ENCODE data around the gene ASPDH. TPM values are rescaled to one million over a fixed set of nuclear protein-coding genes. Genes with fewer than 3 reads are reported as not detected.

ASPDH gene
- total RNA-seq, 4 donors from 2014 or later = not detected

DNA sequence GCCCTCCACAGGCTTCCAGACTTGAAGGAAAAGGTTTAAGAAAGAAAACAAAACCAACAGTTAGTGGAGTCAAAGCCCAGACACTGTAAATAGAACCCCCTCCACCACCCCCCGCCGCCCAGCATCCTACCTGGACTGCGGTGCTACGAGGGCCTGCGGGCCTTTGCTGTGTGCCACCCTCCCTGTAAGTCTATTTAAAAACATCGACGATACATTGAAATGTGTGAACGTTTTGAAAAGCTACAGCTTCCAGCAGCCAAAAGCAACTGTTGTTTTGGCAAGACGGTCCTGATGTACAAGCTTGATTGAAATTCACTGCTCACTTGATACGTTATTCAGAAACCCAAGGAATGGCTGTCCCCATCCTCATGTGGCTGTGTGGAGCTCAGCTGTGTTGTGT is 30.8 kb downstream of the ASPDH start:
- intact Hi-C loops (cut with DNase I; ENCODE audit: low total_unique reads) = no loop called here
- Histone ChIP-seq H3K36me3 (peaks cover 0 to 37% (median 15%) of the 10 kb centered on the region in 4 donors), H3K27ac (no peak overlapping the region), H3K4me3 (no peak overlapping the region), H3K27me3 (peaks cover 13% of the 10 kb centered on the region), H3K9me3 (no peaks in the 10 kb centered on the region), H3K4me1 (peaks cover 0 to 5% (median under 1%) of the 10 kb centered on the region in 4 donors)
- TF ChIP-seq POLR2AphosphoS5 (IDR thresholded peaks at IDR 0.05) (no peak), EP300 (IDR thresholded peaks at IDR 0.05; ENCODE audit: low read depth) (no peak), POLR2A (IDR thresholded peaks at IDR 0.05) (no peak)
- TF ChIP-seq, protein P1, sequence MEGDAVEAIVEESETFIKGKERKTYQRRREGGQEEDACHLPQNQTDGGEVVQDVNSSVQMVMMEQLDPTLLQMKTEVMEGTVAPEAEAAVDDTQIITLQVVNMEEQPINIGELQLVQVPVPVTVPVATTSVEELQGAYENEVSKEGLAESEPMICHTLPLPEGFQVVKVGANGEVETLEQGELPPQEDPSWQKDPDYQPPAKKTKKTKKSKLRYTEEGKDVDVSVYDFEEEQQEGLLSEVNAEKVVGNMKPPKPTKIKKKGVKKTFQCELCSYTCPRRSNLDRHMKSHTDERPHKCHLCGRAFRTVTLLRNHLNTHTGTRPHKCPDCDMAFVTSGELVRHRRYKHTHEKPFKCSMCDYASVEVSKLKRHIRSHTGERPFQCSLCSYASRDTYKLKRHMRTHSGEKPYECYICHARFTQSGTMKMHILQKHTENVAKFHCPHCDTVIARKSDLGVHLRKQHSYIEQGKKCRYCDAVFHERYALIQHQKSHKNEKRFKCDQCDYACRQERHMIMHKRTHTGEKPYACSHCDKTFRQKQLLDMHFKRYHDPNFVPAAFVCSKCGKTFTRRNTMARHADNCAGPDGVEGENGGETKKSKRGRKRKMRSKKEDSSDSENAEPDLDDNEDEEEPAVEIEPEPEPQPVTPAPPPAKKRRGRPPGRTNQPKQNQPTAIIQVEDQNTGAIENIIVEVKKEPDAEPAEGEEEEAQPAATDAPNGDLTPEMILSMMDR (IDR thresholded peaks at IDR 0.05) = no peak
- no peak for DNase-seq
- in situ Hi-C loops (cut with MboI; ENCODE audit: low pct_ligation_motif_present in 1 of 4, low pct_unique_long_range_greater_than_20kb in 1 of 4, low sequenced_read_pairs in 3 of 4) = no loop called here
- WGBS, 2 donors (ENCODE audit: low coverage in 1 of 2) = 90 to 99% methylated on average over 9 to 10 of the region's 10 CpGs

DNA sequence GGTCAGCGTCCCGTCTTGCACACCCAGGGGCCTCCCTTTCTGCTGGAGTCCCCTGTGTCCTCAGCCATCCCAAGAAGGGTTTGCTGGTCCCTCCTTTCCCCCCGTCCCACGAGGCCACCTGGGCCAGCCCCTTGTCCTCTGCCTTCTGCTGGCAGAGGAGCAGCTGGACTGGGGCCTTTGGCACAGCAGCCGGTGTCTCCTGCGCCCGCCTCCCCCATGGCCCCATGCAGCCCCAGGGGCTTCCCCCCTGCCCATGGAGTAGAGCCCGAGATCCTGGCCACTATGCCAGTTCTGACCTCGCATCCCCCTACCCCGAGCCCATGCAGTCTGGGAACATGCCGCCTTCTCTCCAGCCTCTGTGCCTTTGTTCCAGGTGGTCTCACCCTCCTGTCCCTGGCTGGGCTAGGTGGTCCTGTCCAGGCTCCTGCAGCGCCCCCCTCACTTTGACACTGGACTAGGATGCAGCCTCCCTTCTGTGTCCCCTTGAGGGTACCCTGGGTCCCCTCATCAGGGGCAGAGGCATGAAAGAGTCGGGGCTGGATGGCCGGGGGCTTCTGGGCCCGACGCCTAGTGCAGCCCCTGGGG is 31.4 kb downstream of the ASPDH start:
- peaks cover 0 to 37% (median 15%) of the 10 kb centered on the region in 4 donors for H3K36me3 ChIP-seq

DNA sequence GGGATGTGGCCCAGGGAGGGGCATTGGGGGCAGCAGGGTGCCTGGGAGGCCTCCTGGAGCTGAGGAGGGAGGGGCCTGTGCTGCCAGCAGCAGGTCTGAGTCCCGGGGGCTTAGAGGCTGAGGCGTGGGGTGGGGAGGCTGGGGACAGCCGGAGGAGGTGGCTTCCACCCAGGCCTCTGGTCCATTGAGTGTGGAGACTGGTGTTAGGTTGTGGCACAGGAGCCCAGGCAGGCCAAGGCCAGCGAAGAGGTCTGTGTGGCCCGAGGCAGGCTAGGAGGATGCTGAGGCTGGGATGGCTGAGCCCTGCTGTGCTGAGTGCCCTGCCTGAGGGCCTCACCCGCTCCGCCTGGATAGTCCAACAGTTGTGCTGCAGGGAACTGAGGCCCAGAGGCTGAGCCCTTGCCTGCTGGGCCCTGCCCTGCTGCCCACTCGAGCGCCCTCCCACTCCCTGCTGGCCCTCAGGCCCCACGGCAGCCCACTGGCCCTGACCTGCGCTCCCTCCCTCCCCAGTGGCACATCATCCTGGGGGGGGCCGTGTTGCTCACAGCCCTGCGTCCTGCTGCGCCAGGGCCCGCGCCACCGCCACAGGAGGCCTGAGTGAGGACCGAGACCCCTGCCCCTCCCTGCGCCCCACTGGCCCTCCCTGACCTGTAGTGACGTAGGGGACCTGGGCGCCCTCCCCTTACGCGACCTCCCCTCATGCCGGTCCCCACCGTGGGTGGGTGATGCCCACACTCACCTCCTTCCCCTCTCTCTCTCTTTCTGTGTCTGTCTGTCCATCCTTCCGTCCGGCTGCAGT is 32.2 kb downstream of the ASPDH start:
- intact Hi-C loops (cut with DNase I; ENCODE audit: low total_unique reads) = no loop called here
- Histone ChIP-seq H3K4me1 (peaks cover 6 to 16% (median 10%) of the 10 kb centered on the region in 4 donors), H3K27ac (no peak overlapping the region), H3K36me3 (peaks cover 0 to 37% (median 15%) of the 10 kb centered on the region in 4 donors), H3K27me3 (no peaks in the 10 kb centered on the region), H3K4me3 (no peak overlapping the region), H3K9me3 (no peaks in the 10 kb centered on the region)
- in situ Hi-C loops (cut with MboI; ENCODE audit: low pct_ligation_motif_present in 1 of 4, low pct_unique_long_range_greater_than_20kb in 1 of 4, low sequenced_read_pairs in 3 of 4) = no loop called here
- TF ChIP-seq POLR2AphosphoS5 (IDR thresholded peaks at IDR 0.05) = no peak
- TF ChIP-seq POLR2A (IDR thresholded peaks at IDR 0.05) = no peak
- TF ChIP-seq, protein P1 (IDR thresholded peaks at IDR 0.05) = no peak
- no peak for TF ChIP-seq EP300 (IDR thresholded peaks at IDR 0.05; ENCODE audit: low read depth)
- no peak for DNase-seq
- WGBS, 2 donors (ENCODE audit: low coverage in 1 of 2) = 60 to 91% methylated on average over 1 to 20 of the region's 27 CpGs

More for the DNA sequence above, 31.4 kb downstream of the ASPDH start:
- Histone ChIP-seq H3K4me3 (no peak overlapping the region), H3K9me3 (no peaks in the 10 kb centered on the region), H3K4me1 (peaks cover under 1 to 10% (median 5%) of the 10 kb centered on the region in 4 donors), H3K27ac (no peak overlapping the region), H3K27me3 (peaks cover 7% of the 10 kb centered on the region)
- 76% methylated on average over 10 of the region's 16 CpGs; no CpG with 5 or more reads in 1 of the 2 donors for WGBS, 2 donors (ENCODE audit: low coverage in 1 of 2)
- intact Hi-C loops (cut with DNase I; ENCODE audit: low total_unique reads) (no loop called here), in situ Hi-C loops (cut with MboI; ENCODE audit: low pct_ligation_motif_present in 1 of 4, low pct_unique_long_range_greater_than_20kb in 1 of 4, low sequenced_read_pairs in 3 of 4) (no loop called here)
- DNase-seq = no peak
- TF ChIP-seq POLR2AphosphoS5 (IDR thresholded peaks at IDR 0.05) (no peak), POLR2A (IDR thresholded peaks at IDR 0.05) (no peak), EP300 (IDR thresholded peaks at IDR 0.05; ENCODE audit: low read depth) (no peak)
- TF ChIP-seq, protein P1 (IDR thresholded peaks at IDR 0.05) = no peak

DNA sequence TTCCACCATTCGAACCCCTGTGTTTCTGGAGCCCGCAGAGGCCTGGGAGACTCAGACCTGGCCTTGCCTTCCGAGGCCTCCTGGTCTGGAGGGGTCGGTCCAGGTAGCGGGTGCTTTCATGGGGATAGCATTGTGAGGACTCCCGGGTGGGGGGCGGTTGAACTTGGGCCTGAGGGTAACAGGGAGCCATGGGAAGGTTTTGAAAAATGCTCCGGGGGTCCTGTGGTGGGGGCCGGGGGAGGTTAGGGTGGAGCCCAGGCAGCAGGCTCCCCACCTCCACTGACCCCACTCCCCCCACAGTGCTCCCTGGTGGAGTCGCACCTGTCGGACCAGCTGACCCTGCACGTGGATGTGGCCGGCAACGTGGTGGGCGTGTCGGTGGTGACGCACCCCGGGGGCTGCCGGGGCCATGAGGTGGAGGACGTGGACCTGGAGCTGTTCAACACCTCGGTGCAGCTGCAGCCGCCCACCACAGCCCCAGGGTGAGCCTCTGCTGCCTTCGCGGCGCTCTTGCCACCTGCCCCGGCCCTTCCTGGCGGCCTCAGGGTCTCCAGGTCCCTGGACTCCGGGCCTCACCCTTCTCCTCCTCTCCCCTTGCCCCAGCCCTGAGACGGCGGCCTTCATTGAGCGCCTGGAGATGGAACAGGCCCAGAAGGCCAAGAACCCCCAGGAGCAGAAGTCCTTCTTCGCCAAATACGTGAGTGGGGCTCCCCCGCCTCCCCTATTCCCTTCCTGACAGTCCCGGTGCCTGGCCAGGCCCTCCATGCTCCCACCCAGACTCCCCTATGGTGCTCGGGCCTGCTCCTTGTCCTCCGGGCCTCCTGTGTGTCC is 33.2 kb downstream of the ASPDH start:
- intact Hi-C loops (cut with DNase I; ENCODE audit: low total_unique reads) = no loop called here
- TF ChIP-seq POLR2A (IDR thresholded peaks at IDR 0.05) = no peak
- TF ChIP-seq, protein P1 (IDR thresholded peaks at IDR 0.05) = no peak
- TF ChIP-seq EP300 (IDR thresholded peaks at IDR 0.05; ENCODE audit: low read depth) = no peak
- TF ChIP-seq POLR2AphosphoS5 (IDR thresholded peaks at IDR 0.05) = no peak
- H3K36me3 ChIP-seq = peaks cover 0 to 37% (median 15%) of the 10 kb centered on the region in 4 donors
- no peak overlapping the region for H3K4me3 ChIP-seq
- peaks cover 6 to 16% (median 10%) of the 10 kb centered on the region in 4 donors for H3K4me1 ChIP-seq
- in situ Hi-C loops (cut with MboI; ENCODE audit: low pct_ligation_motif_present in 1 of 4, low pct_unique_long_range_greater_than_20kb in 1 of 4, low sequenced_read_pairs in 3 of 4) = no loop called here
- no peaks in the 10 kb centered on the region for H3K9me3 ChIP-seq
- no peaks in the 10 kb centered on the region for H3K27me3 ChIP-seq
- H3K27ac ChIP-seq = no peak overlapping the region
- DNase-seq = no peak
- WGBS, 2 donors (ENCODE audit: low coverage in 1 of 2) = 92% methylated on average over 37 of the region's 37 CpGs; no CpG with 5 or more reads in 1 of the 2 donors

Measured in transverse colon (tissue), 4 donors.